Astrocyte (in vitro differentiated cells and primary cell): ENCODE measurements around the gene HECTD4. TPM values are rescaled to one million over a fixed set of nuclear protein-coding genes. Genes with fewer than 3 reads are reported as not detected.
A peak's percentile ranks its signal among the peaks of the same experiment; 100 is the strongest.

Experiments
- DNase-seq: peaks from one replicate; pipeline ENCODE4 v3.0.0-alpha.2; 2010; ENCODE audit warnings: low read depth
- FAIRE-seq: peaks from 2 replicates; lab custom pipeline; 2011; peaks lifted over from hg19 to GRCh38; lab: Jason Lieb, UNC
- H2AFZ ChIP-seq: 2 replicates; pipeline ENCODE4 v1.6.0; 2012; ENCODE audit warnings: low read depth, low read length, inconsistent platforms
- H3K27ac ChIP-seq: 2 replicates; pipeline ENCODE4 v1.5.1; 2011; ENCODE audit warnings: low read depth, low read length, inconsistent platforms
- H3K27me3 ChIP-seq: 2 replicates; pipeline ENCODE4 v1.6.0; 2011; ENCODE audit warnings: low read length, inconsistent platforms; ENCODE audit not compliant: insufficient read depth
- H3K36me3 ChIP-seq: 2 replicates; pipeline ENCODE4 v1.5.1; 2011; ENCODE audit warnings: low read length, inconsistent platforms; ENCODE audit not compliant: insufficient read depth
- H3K4me1 ChIP-seq: 2 replicates; pipeline ENCODE4 v1.5.1; 2011; ENCODE audit warnings: low read length, inconsistent platforms; ENCODE audit not compliant: insufficient read depth
- H3K4me2 ChIP-seq: 2 replicates; pipeline ENCODE4 v1.6.0; 2012; ENCODE audit warnings: low read length, inconsistent platforms
- H3K4me3 ChIP-seq: 2 replicates; pipeline ENCODE4 v1.5.1; 2011; ENCODE audit warnings: low read depth, mild to moderate bottlenecking, low read length, inconsistent platforms; ENCODE audit not compliant: insufficient read depth
- H3K79me2 ChIP-seq: 2 replicates; pipeline ENCODE4 v1.6.0; 2012; ENCODE audit warnings: mild to moderate bottlenecking, low read length, inconsistent platforms; ENCODE audit not compliant: insufficient read depth
- H3K9ac ChIP-seq: 2 replicates; pipeline ENCODE4 v1.6.0; 2012; ENCODE audit warnings: mild to moderate bottlenecking, low read length, inconsistent platforms
- H3K9me3 ChIP-seq: 2 replicates; pipeline ENCODE4 v1.5.1; 2012; ENCODE audit warnings: low read depth, mild to moderate bottlenecking, low read length, inconsistent platforms; ENCODE audit not compliant: insufficient read depth
- H4K20me1 ChIP-seq: 2 replicates; pipeline ENCODE4 v1.6.0; 2012; ENCODE audit warnings: low read length, inconsistent platforms; ENCODE audit not compliant: insufficient read depth
- H3K27ac Mint-ChIP-seq: one replicate; pipeline ENCODE4 v1.8.0; 2021; ENCODE audit warnings: mild to moderate bottlenecking, mixed read lengths; ENCODE audit not compliant: unreplicated experiment
- H3K27me3 Mint-ChIP-seq: one replicate; pipeline ENCODE4 v1.8.0; 2021; ENCODE audit warnings: low read depth, mixed read lengths; ENCODE audit not compliant: unreplicated experiment
- H3K36me3 Mint-ChIP-seq: one replicate; pipeline ENCODE4 v1.8.0; 2021; ENCODE audit warnings: low read depth, mixed read lengths; ENCODE audit not compliant: unreplicated experiment
- H3K4me1 Mint-ChIP-seq: one replicate; pipeline ENCODE4 v1.8.0; 2021; ENCODE audit warnings: low read depth, mixed read lengths; ENCODE audit not compliant: unreplicated experiment
- H3K4me3 Mint-ChIP-seq: one replicate; pipeline ENCODE4 v1.8.0; 2021; ENCODE audit warnings: mild to moderate bottlenecking, moderate library complexity, mixed read lengths; ENCODE audit not compliant: unreplicated experiment
- H3K9me3 Mint-ChIP-seq: one replicate; pipeline ENCODE4 v1.8.0; 2021; ENCODE audit warnings: mild to moderate bottlenecking, mixed read lengths; ENCODE audit not compliant: unreplicated experiment
- EZH2 ChIP-seq: IDR thresholded peaks from 2 replicates; pipeline ENCODE4 v1.6.1; 2012; ENCODE audit warnings: mild to moderate bottlenecking, low read length, inconsistent platforms; ENCODE audit not compliant: insufficient read depth
- total RNA-seq: library from RNA; stranded (reverse); gene quantifications from 2 replicates; pipeline ENCODE4 v1.2.1, GENCODE V29; 2021
- TF ChIP-seq, protein P1 (sequence below): IDR thresholded peaks from 2 replicates; pipeline ENCODE4 v1.5.1; 2011; ENCODE audit warnings: low read depth, mild to moderate bottlenecking, inconsistent platforms, low read length, moderate library complexity; ENCODE audit not compliant: insufficient read depth

The HECTD4 gene
- total RNA-seq, 1 donor from 2014 or later = 38.9 TPM

DNA sequence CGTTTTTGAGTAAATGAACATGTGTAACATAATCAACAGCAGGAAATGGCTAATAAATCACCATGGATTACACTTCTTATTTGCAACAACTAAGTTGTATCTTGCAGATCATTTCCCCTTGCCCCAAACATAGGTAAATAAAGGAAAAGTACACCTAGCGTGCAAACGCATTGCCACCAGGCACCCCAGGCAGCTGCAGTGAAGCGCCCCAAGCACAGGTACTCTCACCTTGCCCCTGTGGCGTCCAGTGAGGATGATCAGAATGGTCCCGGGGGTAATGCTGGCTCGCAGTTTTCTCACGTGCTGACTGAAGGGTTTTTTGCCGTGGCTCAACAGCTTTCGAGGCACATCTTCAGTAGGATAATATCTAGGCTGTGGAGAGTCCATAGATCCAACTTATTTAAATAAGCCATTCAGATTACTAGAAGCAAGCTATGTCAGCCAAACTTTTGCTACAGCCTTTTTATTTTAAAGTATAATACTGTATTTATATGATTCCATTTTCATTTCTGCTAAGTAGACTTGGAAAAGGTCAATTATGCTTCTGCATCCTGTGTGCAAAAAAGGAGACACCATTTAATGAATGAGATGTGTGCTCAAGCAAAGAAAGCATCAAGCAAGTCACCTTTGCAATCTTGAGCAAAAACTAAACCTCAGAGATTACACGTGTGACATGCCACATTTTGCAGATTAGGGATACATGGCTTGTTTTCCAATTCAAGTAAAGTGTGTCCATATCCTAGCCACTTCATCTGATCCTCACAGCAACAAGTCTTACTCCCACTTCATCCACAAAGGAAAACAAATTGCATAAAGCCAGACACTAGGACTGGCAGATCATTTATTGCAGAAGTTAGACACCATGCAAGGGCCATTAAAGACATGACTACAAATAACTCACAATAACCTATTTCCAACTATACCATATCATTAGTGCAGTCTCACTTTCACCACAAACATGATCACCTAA is 24.6 kb upstream of the HECTD4 start:
- H3K4me3 Mint-ChIP-seq = peak overlapping the region; percentile 99
- peaks cover 18% of the 10 kb centered on the region for H3K4me1 Mint-ChIP-seq
- peaks cover 11% of the 10 kb centered on the region for H3K4me1 ChIP-seq
- no peak overlapping the region for H3K27ac ChIP-seq
- peaks cover 38% of the 10 kb centered on the region for H3K36me3 ChIP-seq
- no peaks in the 10 kb centered on the region for H3K27me3 ChIP-seq
- H3K4me2 ChIP-seq = peak overlapping the region; percentile 88
- H3K9ac ChIP-seq = peak overlapping the region; percentile 97
- peak overlapping the region; percentile 99 for H3K4me3 ChIP-seq
- H2AFZ ChIP-seq = no peak overlapping the region
- no peaks in the 10 kb centered on the region for H3K9me3 Mint-ChIP-seq
- H4K20me1 ChIP-seq = peaks cover 50% of the 10 kb centered on the region
- no peak overlapping the region for H3K27ac Mint-ChIP-seq
- H3K9me3 ChIP-seq = no peaks in the 10 kb centered on the region
- no peak for DNase-seq
- H3K27me3 Mint-ChIP-seq = no peaks in the 10 kb centered on the region
- peaks cover 17% of the 10 kb centered on the region for H3K36me3 Mint-ChIP-seq
- no peak for FAIRE-seq
- peaks cover 36% of the 10 kb centered on the region for H3K79me2 ChIP-seq
- TF ChIP-seq, protein P1, sequence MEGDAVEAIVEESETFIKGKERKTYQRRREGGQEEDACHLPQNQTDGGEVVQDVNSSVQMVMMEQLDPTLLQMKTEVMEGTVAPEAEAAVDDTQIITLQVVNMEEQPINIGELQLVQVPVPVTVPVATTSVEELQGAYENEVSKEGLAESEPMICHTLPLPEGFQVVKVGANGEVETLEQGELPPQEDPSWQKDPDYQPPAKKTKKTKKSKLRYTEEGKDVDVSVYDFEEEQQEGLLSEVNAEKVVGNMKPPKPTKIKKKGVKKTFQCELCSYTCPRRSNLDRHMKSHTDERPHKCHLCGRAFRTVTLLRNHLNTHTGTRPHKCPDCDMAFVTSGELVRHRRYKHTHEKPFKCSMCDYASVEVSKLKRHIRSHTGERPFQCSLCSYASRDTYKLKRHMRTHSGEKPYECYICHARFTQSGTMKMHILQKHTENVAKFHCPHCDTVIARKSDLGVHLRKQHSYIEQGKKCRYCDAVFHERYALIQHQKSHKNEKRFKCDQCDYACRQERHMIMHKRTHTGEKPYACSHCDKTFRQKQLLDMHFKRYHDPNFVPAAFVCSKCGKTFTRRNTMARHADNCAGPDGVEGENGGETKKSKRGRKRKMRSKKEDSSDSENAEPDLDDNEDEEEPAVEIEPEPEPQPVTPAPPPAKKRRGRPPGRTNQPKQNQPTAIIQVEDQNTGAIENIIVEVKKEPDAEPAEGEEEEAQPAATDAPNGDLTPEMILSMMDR = no peak
- TF ChIP-seq EZH2 = no peak

DNA sequence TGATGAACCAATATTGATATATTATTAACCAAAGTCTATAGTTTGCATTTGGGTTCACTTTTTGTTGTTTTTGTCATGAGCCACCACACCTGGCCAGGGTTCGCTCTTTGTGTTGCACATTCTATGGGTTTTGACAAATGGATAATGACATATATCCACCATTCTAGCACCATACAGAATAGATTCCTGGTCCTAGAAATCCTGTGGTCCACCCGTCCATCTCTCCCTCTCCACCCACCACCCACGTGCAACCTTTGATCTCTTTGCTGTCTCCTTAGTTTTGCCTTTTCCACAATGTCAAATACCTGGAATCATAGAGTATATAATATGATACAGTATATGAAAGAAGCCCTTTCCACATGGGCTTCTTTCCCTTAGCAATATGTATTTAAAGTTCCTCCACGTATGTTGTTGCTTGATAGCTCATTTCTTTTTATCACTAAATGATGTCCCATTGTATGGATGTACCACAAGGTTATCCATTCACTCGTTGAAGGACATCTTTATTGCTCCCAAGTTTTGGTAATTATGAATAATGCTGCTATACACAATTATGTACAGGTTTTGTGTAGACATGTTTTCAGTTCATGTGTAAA is 19.8 kb upstream of the HECTD4 start:
- H4K20me1 ChIP-seq = peaks cover 31% of the 10 kb centered on the region
- H3K9me3 ChIP-seq = no peaks in the 10 kb centered on the region
- Mint-ChIP-seq H3K4me1 (peaks cover 11% of the 10 kb centered on the region), H3K27me3 (no peaks in the 10 kb centered on the region), H3K4me3 (no peak overlapping the region), H3K9me3 (peaks cover 1% of the 10 kb centered on the region), H3K36me3 (peaks cover 12% of the 10 kb centered on the region), H3K27ac (no peak overlapping the region)
- H2AFZ ChIP-seq = no peak overlapping the region
- H3K27me3 ChIP-seq = no peaks in the 10 kb centered on the region
- peaks cover 26% of the 10 kb centered on the region for H3K36me3 ChIP-seq
- peaks cover 12% of the 10 kb centered on the region for H3K79me2 ChIP-seq
- H3K9ac ChIP-seq = no peak overlapping the region
- no peak for FAIRE-seq
- TF ChIP-seq EZH2 = no peak
- TF ChIP-seq, protein P1 = no peak
- no peak for DNase-seq
- no peak overlapping the region for H3K4me2 ChIP-seq
- no peak overlapping the region for H3K27ac ChIP-seq
- H3K4me1 ChIP-seq = peaks cover 2% of the 10 kb centered on the region
- no peak overlapping the region for H3K4me3 ChIP-seq
